HTERT RPE-1 (cell line): ENCODE data around the gene RUVBL2.

Experiments used
- in situ Hi-C: fragments of 300-500 bp; cut with MboI; formaldehyde crosslinking; loops from 4 replicates; pipeline ENCODE4 v1.14.3; 2020; ENCODE audit warnings: low sequenced_read_pairs

The RUVBL2 gene

DNA sequence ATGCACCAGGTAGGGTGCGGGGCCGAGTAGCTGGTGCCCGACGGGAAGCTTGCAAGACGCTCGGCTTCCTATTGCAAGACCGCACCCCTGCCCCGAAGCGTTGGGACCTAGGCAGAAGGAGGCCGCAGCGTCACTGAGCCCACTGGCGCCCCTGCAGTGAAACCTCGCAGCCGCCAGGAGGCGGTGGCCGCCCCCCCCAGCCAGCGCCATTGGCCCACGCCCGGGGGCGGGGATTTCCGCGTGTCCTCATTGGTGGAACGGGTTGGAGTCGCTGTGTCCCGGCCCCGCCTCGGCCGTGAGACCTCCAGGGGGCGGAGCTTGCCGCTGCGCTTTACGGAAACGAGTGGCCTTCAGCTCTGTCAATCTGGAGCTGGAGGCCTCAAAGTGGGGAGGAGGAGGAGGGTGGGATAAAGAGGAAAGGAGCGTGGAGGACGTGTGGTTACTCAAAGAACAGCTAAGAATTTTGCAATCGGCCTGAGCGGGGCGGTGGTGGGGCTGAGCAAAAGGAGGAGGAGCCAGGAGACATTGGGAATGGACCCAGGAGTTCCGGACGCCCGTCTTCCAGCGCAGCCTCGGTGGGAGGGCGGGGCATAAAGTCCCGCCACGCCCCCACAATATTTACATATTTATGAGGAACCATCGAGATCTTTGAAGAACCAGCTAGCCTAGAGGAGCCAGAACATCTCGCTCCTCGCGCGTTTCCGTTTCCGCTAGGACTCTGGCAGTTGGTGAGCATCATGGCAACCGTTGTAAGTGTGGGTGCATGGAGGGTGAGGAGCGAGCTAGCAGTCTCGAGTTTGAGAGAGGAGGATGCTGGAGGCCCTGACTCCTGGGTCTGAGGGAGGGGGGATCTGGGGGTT is at the start of gene RUVBL2, which contains the start of gene GYS1:
Gene RUVBL2 (plus strand): TSS at position 713 of the 860 bp plus-strand sequence. CDS start 25 bp downstream, at position 738.
Gene GYS1 (minus strand): TSS at position 135 of the 860 bp plus-strand sequence. CDS start 197 bp downstream, outside the sequence.
- in situ Hi-C loops, result no loop called here

DNA sequence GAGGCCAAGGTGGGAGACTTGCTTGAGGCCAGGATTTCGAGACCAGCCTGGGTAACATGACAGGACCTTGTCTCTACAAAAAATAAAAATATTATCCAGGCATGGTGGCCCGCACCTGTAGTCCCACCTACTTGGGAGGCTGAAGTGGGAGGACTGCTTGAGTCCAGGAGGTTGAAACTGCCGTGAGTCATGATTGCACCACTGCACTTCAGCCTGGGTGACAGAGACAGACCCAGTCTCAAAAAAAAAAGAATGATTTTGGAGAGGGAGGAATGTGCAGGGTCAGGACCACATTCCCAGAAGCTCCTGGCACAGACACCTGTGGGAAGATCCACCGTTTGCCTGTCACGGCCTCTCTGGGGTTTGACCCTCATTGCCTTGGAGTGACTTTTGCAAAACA is 48.3 kb upstream of the RUVBL2 start:
- in situ Hi-C loops, result no loop called here

DNA sequence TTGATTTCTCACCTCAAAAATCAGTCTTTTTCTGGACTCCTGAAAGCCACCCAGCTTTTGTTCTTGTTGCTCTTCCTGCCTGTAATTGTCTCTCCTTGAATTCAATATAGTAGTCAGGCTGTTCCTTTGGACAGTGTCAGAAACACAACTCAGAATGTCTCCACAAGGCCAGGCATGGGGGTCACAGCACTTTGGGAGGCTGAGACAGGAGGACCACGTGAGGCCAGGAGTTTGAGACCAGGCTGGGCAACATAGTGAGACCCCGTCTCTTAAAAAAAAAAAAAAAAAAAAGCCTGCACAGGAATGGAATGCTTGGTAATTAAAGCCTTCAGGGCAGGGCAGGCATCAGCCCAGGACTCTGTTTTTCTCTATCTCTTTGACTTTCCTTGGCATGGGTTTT is 47.9 kb upstream of the RUVBL2 start:
- in situ Hi-C loops, result no loop called here

DNA sequence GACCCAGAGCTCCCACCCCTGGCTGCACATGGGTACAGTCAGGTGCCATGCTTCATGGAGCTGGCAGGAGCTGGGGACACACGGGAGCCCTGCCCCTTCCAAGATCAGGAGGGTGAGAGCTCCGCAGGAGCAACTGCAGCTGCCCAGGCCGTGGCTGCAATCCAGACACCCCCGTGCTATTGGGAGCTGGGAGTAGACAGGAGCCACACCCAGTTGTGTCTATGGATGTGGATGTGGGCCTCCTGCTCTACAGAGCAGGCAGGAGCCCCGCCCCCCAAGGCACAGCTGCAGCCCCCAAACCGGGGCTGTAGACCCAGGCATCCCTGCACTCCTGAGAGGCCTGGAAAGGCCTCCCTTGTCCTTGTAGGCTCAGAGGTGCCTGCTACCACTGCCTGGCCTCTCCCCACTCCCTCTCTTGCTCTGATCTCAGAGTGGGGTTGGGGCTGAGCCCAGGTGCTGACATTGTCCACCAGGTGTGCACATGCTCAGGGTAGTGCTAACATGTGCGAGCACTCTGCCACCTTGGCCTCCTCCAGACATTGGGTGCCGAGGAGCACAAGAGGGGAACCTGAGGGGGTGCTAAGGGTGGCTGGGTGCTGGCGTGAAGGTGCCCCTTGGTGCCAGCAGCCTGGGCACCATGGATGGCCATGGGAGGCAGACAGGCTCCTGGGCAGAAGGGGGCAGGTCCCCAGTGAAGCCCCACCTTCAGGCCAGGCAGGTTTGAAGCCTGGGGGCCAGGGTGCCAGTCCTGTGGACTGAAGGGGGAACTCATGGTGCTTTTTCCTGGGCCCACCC is 47.0 kb upstream of the RUVBL2 start:
- in situ Hi-C loops, result no loop called here

DNA sequence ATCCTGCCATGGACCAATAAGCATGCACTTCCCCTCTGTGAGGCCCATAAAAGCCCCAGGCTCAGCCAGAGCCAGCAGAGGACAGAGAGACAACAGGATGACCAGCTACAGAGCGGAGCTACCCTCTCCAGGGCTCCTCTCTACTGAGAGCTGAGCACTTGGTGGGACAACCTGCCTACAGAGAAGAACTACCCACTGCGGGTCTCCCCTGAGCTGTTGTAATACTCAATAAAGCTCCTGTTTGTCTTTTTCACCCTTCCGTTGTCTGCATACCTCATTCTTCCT is 46.5 kb upstream of the RUVBL2 start:
- in situ Hi-C loops, result no loop called here

DNA sequence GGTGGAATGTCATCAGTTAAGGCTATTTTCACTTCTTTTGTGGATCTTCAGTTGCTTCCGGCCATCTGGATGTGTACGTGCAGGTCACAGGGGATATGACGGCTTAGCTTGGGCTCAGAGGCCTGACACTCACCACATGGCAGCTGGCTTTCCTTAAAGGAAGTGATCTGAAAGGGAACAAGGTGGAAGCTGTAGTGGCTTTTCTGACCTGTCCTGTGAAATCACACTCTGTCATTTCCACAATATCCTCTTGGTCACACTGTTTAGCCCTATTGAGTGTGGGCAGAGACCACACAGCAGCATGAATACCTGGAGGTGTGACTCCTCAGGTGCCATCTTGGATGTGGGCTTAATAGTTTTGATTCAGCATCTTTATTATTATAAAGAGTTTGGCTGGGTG is 43.5 kb upstream of the RUVBL2 start:
- in situ Hi-C loops, result no loop called here

DNA sequence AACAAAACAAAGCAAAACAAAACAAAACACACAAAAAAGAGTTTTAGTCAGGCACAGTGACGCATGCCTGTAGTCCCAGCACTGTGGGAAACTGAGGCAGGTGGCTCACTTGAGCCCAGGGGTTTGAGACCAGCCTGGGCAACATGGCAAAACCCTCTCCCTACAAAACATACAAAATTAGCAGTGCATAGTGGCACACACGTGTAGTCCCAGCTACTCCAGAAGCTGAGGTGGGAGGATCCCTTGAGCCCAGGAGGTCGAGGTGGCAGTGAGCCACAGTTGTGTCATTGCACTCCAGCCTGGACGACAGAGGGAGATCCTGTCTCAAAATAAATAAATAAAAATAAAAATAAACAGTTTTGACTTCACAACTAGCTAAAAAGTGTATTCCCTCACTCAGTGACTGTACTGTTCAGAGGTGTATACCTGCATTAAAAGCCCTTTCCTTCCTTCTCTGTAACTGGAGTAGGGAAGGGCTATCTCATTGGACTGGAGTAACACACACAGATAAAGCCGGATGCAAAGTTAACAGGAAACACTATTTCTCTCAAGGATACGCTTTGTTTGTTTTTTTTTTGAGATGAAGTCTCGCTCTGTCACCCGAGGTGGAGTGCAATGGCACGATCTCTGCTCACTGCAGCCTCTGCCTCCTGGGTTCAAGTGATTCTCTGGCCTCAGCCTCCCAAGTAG is 42.7 kb upstream of the RUVBL2 start:
- in situ Hi-C loops, result no loop called here

DNA sequence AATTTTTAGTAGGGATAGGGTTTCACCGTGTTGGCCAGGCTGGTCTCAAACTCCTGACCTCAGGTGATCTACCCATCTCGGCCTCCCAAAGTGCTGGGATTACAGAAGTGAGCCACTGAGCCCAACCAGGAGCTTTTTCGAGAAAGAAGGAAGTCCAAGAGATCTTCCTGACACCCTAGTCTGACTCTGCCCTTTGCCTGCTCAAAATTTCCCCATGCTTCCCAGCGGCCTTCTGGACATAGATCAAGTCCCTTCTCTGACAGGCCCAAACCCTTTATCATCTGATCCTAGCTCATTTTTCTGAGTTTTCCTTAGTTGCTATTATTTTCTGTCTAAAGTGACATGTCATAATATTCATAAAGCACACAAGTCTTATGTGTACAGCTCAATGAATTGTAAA is 40.5 kb upstream of the RUVBL2 start:
- in situ Hi-C loops, result no loop called here

DNA sequence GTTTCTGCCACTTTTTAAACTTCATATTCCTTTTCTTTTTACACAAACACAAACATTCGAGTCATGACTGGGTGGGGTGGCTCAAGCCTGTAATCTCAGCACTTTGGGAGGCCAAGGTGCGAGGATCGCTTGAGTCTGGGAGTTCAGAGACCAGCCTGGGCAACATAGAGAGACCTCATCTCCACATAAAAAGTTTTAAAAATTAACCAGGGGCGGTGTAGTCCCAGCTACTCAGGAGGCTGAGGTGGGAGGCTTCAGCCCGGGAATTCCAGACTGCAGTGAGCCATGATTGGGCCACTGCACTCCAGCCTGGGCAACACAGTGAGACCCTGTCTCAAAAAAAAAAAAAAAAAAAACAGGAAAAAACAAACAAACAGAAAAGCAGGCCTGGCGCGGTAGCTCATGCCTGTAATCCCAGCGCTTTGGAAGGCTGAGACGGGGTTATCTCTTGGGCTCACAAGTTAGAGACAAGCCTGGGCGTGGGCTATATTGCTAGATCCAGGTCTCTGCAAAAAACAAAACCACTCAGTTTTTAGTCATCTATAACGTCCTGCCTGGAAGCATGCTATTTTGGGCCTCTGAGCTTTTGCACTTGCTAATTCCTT is 39.6 kb upstream of the RUVBL2 start:
- in situ Hi-C loops, result no loop called here

DNA sequence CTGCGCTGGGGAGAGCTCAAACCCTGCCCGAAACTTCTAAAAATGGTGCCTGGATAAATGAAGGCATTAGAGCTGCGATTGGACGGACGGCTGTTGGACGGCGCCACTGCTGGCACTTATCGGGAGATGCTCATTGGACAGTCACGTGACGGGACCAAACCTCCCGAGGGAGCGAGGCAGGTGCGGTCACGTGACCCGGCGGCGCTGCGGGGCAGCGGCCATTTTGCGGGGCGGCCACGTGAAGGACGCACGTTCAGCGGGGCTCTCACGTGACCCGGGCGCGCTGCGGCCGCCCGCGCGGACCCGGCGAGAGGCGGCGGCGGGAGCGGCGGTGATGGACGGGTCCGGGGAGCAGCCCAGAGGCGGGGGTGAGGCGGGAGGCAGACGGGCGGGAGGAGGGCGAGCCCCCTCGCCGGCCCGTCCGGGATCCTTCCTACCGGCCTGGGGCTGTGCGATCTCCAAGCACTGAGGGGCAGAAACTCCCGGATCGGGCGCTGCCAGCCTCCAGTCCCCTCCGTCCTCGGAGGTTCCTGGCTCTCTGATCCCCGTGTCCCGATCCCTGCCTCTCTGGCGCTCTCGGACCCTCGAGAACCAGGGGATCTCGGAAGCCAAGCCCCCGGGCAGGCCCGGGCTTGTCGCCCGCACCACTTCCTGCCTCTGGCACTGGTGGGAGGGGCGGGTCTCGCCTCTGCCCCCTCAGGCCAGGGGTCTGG is 38.9 kb upstream of the RUVBL2 start, which contains the start of gene BAX:
Gene BAX (plus strand): TSS at position 281 of the 713 bp plus-strand sequence. CDS start 54 bp downstream, at position 335.
- in situ Hi-C loops, result no loop called here

DNA sequence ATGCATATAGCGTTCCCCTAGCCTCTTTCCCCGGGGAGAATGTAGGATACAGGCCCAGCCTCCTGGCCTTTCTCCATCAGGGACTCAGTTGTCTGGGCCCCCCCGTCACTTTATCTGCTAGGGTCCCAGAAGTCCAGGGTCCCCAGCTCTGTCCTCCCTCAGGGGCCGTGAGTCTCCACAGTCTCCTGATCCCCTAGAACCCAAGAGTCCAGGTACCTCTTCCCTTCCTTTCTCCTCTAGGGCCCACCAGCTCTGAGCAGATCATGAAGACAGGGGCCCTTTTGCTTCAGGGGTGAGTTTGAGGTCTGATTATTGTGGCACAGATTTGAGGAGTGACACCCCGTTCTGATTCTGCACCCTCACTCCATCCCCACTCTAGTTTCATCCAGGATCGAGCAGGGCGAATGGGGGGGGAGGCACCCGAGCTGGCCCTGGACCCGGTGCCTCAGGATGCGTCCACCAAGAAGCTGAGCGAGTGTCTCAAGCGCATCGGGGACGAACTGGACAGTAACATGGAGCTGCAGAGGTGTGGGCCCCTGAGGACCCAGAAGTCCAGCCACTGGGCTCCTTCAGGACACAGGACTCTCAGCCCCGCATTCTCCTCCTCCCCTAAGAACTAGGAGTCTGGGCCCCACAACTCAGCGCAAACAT is 38.3 kb upstream of the RUVBL2 start:
- in situ Hi-C loops, result no loop called here

DNA sequence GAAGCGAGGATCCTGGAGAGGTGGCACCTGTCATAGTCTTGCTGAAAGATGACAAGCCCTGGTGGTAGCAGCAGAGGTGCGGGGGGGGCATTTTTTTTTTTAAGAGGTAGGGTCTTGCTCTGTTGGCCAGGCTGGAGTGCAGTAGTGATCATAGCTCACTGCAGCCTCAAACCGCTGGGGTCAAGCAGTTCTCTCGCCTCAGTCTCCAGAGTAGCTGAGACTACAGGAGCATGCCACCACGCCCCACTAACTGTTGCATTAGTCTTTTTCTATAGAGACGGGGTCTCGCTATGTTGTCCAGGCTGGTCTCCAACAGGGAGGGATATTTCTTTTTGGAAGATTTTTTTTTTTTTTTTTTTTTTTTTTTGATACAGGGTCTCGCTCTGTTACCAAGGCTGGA is 35.7 kb upstream of the RUVBL2 start:
- in situ Hi-C loops, result no loop called here

DNA sequence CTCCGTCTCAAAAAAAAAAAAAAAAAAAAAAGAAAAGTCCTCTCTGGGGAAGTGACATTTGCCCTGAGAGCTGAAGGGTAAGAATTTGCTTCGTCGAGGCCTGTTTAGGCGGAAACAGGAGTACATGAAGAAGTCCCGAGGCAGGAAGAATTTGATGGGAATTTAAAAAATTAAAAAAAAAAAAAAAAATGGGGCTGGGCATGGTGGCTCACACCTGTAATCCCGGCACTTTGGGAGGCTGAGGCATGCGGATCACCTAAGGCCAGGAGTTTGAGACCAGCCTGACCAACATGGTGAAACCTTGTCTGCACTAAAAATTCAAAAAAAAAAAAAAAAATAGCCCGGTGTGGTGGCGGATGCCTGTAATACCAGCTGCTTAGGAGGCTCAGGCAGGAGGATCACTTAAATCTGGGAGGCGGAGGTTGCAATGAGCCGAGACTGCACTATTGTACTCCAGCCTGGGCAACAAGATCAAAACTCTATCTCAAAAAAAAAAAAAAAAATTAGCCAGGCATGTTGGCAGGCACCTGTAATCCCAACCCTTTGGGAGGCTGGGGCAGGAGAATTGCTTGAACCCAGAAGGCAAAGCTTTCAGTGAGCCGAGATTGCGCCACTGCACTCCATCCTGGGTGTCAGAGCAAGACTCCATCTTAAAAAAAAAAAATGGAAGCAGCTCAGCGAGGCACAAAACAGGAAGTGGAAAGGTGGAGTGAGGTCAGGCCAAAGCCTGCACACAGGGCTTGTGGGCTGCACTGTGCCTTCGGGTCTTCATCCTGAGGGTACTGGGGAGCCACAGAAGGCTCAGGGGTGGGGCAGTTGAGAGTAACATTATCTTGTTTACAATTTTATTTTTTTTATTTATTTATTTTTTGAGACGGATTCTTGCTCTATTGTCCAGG is 34.1 kb upstream of the RUVBL2 start:
- in situ Hi-C loops, result no loop called here

DNA sequence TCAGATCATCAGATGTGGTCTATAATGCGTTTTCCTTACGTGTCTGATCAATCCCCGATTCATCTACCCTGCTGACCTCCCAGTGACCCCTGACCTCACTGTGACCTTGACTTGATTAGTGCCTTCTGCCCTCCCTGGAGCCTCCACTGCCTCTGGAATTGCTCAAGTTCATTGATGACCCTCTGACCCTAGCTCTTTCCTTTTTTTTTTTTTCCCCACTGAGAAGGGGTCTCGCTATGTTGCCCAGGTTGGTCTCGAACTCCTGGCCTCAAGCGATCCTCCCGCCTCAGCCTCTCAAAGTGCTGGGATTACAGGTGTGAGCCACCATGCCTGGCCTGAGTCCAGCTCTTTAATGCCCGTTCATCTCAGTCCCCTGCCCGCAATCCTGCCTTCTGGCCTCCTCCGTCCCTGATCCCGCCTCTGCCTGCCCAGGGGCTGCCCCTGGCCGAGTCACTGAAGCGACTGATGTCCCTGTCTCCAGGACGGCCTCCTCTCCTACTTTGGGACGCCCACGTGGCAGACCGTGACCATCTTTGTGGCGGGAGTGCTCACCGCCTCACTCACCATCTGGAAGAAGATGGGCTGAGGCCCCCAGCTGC is 32.5 kb upstream of the RUVBL2 start:
- in situ Hi-C loops, result no loop called here

DNA sequence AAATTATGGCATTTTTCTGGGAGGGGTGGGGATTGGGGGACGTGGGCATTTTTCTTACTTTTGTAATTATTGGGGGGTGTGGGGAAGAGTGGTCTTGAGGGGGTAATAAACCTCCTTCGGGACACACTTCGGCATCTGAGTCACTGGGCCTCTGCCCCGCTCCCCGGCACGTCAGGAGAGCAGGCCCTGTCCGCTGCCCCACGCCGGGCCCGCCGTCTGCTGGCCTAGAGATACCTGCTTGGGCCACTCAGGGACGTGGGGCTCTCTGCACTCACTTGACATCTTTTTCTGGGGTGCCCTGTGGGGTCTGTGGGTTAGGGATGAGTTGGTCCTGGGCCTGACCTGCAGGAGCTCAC is 32.0 kb upstream of the RUVBL2 start:
- in situ Hi-C loops, result no loop called here

DNA sequence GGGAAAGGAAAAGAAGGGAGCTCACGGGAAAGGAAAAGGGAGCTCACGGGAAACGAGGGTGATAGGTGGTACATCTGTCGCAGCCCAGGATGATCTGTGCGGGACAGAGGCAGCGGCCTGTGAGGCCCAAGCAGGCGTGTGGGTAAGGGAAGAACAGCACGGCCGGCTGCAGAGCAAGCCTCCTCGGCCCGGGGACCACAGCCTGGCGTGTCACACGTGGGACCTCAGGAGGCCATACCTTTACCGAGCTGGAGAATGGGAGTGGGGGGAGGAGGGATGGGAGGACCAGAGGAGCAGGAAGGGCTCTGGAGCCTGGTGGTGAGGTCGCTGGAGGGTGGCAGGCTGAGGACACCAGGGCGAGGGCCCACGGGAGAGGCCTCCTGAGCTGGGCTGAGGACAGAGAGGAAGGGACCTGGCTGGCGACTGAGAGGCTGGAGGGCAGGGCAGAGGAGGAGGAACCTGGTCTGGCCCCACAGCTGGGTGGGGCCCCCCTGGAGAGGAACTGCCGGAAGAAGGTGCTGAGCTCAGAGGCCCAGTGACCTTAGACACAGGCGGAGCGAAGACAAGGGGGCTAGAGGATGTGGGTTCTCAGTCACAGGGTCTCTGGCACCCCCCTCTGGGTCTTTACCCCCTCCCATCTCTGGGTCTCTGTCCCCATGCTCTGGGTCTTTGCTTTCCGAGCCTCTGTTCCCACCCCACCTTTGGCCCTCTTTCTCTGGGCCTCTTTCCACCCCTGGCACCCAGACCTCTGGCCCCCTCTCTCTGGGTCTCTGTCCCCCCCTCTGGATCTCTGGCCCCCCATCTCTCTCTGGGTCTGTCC is 31.4 kb upstream of the RUVBL2 start:
- in situ Hi-C loops, result no loop called here

DNA sequence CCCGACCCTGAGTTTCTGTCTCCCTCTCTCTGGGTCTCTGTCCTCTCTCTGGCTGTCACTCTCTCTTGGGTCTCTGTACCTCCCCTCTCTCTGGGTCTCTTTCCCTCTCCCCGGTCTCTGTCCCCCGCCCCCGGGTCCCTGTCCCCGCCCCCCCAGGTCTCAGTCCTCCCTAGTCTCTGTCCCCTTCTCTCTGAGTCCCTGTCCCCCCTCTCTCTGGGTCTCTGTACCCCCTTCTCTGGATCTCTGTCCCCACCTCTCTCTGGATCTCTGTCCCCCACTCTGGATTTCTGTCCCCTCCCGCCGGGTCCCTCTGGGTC is 30.9 kb upstream of the RUVBL2 start:
- in situ Hi-C loops, result no loop called here
